Activated CD8-positive, alpha-beta memory T cell treated with anti-CD3 and anti-CD28 coated beads, Interleukin-2, amount 50 U/mL, for 24 hours (primary cell): ENCODE results near the gene KRTAP5-6.
"Not testable (repeated sequence)": the region's sequence is repeated elsewhere in the genome, so short reads cannot be mapped to it uniquely, and the experiment has no call there.

Source experiments
- DNase-seq: peaks from one replicate; pipeline ENCODE4 v3.0.0-alpha.2; 2020; ENCODE audit errors: extremely low read depth

Gene KRTAP5-6

DNA sequence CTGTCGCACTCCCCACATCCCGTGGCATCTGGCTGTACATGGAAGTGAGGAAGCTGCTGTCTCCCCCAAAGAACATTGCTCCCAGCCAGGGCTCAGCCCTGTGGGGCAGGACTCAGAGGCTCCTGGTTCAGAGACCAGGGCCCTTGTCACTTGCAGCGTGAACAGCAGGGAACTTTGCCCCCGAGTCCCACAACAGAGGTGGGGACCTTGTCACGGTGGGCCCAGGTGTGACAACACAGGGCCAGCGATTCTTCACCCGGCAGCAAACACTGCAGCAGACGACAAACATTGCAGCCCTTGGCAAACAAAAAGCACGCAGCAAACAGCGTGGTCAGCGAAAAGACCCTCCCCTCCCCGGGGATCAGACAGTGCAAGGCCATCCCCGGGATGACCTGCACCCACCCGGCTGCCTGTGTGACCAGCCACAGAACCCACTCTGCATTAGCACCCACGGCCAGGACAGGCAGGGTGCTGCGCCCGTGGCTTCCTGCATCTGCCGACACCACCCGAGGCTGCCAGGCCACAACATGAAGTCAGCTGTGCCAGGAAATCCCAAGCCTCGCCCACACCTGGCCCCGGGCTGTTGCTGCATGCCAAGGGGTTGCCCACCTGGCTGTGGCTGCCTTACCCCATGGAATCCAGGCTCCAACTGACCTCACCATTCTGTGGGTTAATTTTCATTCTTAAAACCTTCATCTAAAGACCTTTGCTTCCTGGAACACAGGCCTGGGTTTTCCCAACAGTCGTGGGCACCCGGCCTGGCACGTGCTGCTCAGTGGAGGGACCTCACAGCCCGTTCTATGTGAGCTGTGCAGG is 35.3 kb upstream of the KRTAP5-6 start:
- DNase-seq = not testable (repeated sequence)

DNA sequence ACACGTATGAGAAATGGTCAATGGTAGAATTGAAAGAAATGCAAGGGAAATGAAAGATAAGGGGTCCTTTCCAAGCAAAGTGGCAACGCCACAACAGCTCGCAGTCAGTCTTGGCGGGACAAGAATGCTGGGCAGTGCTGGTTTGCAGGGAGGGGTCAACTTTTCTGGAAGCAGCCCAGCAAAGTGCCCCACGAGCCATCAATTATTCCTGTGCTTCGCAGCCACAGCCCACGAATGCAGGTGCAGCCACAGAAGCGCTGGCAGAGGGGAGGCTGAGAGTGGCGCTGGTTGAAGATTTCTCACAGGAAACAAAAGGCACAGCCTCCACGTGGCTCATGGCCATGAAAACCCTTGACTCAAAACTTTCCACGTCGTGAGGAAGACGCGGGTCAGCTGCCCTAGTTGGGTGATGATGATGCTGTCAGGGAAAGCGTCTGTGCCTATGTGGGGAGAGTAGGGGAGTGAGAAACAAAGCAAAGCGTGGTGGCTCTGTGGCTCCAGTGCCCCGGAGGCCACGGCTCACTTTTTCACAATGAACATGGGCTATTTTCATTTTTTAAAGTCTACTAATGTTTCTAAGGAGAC is 34.2 kb upstream of the KRTAP5-6 start:
- not testable (repeated sequence) for DNase-seq

- DNase-seq = no peak
These were observed 31.7 kb upstream of the KRTAP5-6 start for GRCh38 chr11:1665313-1665712.

DNA sequence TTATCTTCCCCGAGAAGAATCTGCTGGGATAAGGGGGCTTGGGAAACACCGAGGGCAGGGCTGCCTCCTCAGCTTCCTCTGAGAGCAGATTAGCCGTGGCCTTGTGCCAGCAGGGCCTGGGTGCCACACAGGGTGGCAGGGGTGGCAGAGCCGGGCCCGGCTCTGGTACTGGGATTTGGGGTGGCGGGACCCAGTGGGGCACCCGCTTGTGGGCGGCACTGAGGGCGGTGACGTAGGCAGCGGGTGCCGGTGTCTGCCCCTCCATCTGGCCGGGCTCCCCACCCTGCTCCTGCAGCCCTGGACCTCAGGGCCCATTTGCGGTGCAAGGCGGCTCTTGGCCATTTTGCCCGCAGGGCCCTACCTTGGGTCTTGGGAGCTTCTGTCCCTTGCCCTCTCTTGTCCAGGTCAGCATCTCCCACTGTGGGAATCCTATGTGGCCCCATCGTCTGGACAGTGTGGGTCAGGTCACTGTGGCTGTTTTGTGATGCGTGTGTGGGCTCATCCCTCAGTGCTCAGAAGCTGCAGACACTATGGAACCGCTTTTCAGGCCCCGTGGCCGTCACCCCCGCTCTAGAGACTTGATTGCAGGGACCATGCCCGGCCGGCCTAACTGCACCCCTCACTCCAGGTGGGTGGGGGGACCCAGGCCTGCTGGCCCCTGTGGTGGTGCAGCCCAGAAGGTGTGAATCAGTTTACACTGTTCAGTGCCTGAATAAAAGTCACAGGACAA is 29.7 kb upstream of the KRTAP5-6 start:
- DNase-seq = no peak

- DNase-seq = no peak
These were observed 29.1 kb upstream of the KRTAP5-6 start for GRCh38 chr11:1667906-1668305.

DNA sequence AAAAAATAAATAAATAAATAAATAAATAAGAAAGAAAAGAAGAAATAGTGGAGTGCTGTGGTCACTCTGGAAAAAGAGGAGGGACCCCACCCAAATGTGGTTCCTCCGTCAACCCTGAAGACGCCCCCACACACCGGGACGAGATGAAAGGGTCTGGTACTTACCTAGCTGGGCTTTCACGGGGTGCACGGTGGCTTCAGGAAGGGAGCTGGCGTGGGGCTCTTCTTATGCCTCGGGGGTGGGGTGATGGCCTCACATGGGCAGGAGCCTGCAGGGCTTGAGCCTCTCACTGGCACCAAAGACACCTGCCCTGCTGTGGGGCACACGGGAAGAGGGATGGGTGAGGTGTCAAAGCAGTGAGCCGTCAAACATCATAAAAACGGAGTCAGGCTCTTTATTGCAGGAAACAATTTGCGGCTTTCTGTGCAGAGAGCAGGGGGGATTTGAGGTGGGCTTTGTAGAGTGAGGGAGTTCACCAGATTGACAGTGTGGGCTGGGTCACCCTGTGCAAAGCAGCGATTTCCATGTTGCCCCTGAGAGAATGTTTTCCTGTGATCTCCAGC is 28.0 kb upstream of the KRTAP5-6 start:
- no peak for DNase-seq

- DNase-seq = no peak
These were observed 27.3 kb upstream of the KRTAP5-6 start for GRCh38 chr11:1669546-1670218.

- DNase-seq = not testable (repeated sequence)
These were observed 26.5 kb upstream of the KRTAP5-6 start for GRCh38 chr11:1670457-1670856.

DNA sequence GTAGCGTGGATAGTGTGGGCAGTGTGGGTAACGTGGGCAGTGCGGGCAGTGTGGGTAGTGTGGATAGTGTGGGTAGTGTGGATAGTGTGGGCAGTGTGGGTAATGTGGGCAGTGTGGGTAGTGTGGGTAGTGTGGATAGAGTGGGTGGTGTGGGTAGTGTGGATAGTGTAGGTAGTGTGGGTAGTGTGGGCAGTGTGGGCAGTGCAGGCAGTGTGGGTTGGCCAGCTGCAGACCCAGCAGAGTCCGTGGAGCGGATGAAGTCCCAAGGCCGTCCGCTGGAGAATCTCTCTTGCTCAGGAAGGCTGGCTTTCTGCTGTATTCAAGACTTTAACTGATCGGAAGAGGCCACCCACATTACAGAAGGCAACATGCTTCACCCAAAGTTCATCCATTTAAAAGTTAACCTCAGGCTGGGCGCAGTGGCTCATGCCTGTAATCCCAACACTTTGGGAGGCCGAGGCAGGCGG is 26.1 kb upstream of the KRTAP5-6 start:
- no peak for DNase-seq

DNA sequence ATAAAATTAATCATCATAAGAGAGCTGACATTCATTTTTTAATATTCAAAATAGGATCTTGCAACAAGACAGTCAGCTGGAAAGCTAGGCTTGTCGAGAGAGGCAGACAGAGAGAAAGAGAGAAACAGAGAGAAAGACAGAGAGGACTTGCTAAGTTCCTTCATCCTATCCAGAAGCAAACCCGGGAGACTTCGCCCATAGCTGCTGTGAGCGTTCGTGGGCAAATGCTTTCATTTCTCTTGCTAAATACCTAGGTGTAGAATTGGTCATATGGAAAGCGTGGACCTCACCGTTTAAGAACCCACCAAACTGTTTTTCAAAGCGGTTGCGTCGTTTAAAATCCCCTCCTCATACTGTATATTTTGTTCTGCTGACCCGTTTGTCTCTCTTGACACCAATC is 25.3 kb upstream of the KRTAP5-6 start:
- DNase-seq = no peak

GRCh38 chr11:1672613-1673350 is 24.2 kb upstream of the KRTAP5-6 start:
- no peak for DNase-seq

- DNase-seq = no peak
These were observed 23.4 kb upstream of the KRTAP5-6 start for GRCh38 chr11:1673446-1674172.

GRCh38 chr11:1674173-1675131 is 22.5 kb upstream of the KRTAP5-6 start:
- DNase-seq = no peak

DNA sequence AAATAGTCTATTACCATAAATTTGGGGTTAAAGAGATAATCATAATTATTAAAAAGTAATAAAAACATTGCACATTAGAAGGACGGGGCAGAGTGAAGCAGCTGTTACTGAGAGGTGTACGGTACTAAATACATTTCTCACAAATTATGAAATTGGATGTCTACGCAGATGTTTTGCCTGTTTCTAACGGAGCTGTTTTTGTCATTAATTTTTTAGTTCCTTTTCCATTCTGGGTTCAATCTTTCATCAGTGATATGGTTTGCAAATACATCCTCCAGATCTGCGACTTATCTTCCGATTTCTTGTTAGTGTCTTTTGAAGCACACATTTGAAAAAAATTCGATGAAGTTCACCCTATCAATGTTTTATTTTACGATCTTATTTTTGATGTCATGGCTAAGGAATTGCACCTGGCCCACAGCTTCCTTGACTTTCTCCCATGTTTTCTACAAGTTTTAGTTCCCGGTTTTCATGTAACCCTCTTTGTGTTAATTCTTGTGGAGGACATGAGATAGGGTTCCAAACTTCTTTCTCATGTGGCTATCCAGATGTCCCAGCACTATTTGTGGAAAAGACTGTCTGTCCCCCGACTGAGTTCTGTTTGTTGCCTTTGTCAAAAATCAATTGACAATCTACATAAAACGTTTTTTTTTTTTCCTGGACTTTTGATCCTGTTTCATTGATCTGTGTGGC is 21.3 kb upstream of the KRTAP5-6 start:
- no peak for DNase-seq

DNA sequence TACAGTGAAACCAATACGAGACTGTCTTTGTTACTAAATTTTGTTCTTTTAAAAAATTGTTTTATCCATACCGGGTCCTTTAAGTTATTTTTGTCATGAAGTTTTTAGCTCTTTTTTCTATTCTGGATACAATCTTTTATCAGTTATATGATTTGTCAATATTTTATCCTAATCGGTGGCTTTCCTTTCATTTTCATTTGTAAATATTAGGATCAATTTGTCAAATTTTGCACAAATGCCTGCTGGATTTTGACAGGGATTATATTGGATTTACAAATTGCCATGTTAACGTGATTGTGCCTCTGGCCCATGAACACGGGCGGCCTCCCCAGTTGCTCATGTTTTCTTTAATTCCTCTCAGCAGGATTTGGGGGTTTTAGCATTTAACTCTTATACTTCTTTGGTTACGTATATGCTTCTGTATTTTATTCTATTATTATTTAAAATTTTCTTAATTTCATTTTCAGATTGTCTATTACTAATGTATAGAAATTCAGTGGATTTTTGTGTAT is 20.7 kb upstream of the KRTAP5-6 start:
- DNase-seq = no peak

DNA sequence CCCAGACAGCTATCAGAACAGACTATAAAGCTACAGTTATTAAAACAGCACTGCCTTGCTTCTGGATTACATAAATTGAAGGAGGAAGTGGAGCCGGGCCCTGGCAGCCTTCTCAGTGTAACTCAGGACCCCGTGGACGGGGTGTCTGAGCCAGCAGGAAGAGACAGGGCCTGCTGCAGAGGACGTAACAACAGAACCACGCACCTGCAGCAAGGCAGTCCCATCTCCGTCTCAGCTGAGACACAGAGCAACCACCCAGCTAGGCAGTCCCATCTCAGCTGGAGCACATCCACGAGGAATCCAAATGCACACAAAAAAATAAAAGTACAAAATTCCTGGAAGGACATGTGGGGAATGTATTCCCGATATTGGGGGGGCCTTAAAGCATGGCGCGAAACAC is 17.1 kb upstream of the KRTAP5-6 start:
- no peak for DNase-seq

DNA sequence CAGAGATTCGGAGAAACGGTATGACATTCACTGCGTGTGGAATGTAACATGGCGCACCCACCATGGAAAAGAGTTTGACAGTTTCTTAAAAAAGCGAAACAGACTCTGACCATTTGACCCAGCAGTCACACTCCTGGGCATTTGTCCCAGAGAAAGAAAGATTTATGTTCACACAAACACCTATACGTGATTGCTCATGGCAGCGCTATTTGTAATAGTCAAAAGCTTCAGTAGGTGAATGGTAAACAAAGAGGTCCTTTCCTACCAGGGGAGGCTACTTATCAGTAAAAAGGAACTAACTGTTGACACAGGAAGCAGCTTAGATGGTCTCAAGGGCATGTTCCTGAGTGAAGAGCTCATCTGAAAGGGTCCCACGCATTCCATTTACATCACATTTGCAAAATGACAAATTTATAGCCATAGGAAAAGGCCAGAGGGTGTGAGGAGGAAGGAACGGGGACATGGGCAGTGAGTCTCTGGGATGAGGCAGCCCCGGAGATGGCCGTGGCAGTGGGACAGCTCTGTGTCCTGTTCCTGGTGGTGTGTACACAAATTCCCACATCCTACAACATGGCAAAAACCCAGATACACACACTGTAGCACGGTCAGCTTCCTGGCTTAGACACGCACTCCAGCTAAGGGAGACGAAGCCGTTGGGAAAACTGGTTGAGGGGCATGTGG is 14.6 kb upstream of the KRTAP5-6 start:
- DNase-seq = no peak

DNA sequence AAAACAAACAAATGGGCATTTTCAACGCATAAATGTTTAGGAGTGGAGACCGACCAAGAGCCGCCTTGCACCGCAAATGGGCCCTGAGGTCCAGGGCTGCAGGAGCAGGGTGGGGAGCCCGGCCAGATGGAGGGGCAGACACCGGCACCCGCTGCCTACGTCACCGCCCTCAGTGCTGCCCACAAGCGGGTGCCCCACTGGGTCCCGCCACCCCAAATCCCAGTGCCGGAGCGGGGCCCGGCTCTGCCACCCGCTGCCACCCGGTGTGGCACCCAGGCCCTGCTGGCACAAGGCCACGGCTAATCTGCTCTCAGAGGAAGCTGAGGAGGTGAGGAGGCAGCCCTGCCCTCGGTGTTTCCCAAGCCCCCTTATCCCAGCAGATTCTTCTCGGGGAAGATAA is 13.8 kb upstream of the KRTAP5-6 start:
- DNase-seq = not testable (repeated sequence)
